Mammary epithelial cell (primary cell): ENCODE measurements around the gene OR7G3.

ENCODE experiments used
- EZH2 ChIP-seq: IDR thresholded peaks from 2 replicates; pipeline ENCODE4 v1.6.1; 2012; ENCODE audit warnings: low read length, inconsistent platforms, borderline replicate concordance
- TF ChIP-seq, protein P1 (sequence below), 2 donors: IDR thresholded peaks in 1 of 2; conservative IDR thresholded peaks in 1 of 2; 2 replicates each; pipeline ENCODE4 v1.5.1; 2011 to 2012; ENCODE audit warnings: inconsistent platforms in 2 of 2, low read length in 2 of 2, mild to moderate bottlenecking in 2 of 2, control low read depth in 1 of 2, low read depth in 1 of 2; ENCODE audit not compliant: insufficient read depth in 1 of 2; ENCODE audit errors: extremely low read depth in 1 of 2

- TF ChIP-seq, protein P1, sequence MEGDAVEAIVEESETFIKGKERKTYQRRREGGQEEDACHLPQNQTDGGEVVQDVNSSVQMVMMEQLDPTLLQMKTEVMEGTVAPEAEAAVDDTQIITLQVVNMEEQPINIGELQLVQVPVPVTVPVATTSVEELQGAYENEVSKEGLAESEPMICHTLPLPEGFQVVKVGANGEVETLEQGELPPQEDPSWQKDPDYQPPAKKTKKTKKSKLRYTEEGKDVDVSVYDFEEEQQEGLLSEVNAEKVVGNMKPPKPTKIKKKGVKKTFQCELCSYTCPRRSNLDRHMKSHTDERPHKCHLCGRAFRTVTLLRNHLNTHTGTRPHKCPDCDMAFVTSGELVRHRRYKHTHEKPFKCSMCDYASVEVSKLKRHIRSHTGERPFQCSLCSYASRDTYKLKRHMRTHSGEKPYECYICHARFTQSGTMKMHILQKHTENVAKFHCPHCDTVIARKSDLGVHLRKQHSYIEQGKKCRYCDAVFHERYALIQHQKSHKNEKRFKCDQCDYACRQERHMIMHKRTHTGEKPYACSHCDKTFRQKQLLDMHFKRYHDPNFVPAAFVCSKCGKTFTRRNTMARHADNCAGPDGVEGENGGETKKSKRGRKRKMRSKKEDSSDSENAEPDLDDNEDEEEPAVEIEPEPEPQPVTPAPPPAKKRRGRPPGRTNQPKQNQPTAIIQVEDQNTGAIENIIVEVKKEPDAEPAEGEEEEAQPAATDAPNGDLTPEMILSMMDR (conservative IDR thresholded peaks at IDR 0.05 in 1 of 2, IDR thresholded peaks at IDR 0.05 in 1 of 2; ENCODE audit: extremely low read depth in 1 of 2, insufficient read depth in 1 of 2, low read depth in 1 of 2, low read length in 2 of 2), result no peak
- TF ChIP-seq EZH2, result no peak
Measured at GRCh38 chr19:9116547-9116946, 10.2 kb downstream of the OR7G3 start.
